MG63 (cell line): ENCODE measurements around the gene CCDC181. TPM values are rescaled to one million over a fixed set of nuclear protein-coding genes. Genes with fewer than 3 reads are reported as not detected.
"Not testable (repeated sequence)": the region's sequence is repeated elsewhere in the genome, so short reads cannot be mapped to it uniquely, and the experiment has no call there.

Experiments
- DNase-seq: peaks from one replicate; pipeline ENCODE4 v3.0.0-alpha.2; 2020
- H3K27me3 ChIP-seq: fragments of 250-450 bp; sonication (Bioruptor Pico); 2 replicates; pipeline ENCODE4 v1.5.1; 2020; ENCODE audit warnings: mild to moderate bottlenecking, moderate library complexity
- H3K36me3 ChIP-seq: fragments of 250-450 bp; sonication (Bioruptor Pico); 2 replicates; pipeline ENCODE4 v1.5.1; 2020; ENCODE audit warnings: mild to moderate bottlenecking, moderate library complexity
- H3K4me3 ChIP-seq: fragments of 250-450 bp; sonication (Bioruptor Pico); 2 replicates; pipeline ENCODE4 v1.5.1; 2020; ENCODE audit warnings: mild to moderate bottlenecking, moderate library complexity
- H3K9me3 ChIP-seq: fragments of 250-450 bp; sonication (Bioruptor Pico); 2 replicates; pipeline ENCODE4 v1.5.1; 2020; ENCODE audit warnings: mild to moderate bottlenecking, moderate library complexity
- total RNA-seq: library from RNA; depleted of rRNA; stranded (reverse); fragments of >200 nt; shearing (Covaris generic); gene quantifications from 2 replicates; pipeline ENCODE4 v1.2.3, GENCODE V29; 2014; ENCODE audit warnings: low replicate concordance

The CCDC181 gene
- total RNA-seq, 1 experiment from 2014 or later, result not detected

GRCh38 chr1:169443923-169444322 lies 16.6 kb upstream of the CCDC181 start:
- no peaks in the 10 kb centered on the region for H3K9me3 ChIP-seq
- DNase-seq, result no peak
- peaks cover 10% of the 10 kb centered on the region for H3K27me3 ChIP-seq
- H3K4me3 ChIP-seq, result no peak overlapping the region
- no peaks in the 10 kb centered on the region for H3K36me3 ChIP-seq

- Histone ChIP-seq H3K4me3 (no peak overlapping the region), H3K36me3 (no peaks in the 10 kb centered on the region), H3K27me3 (peaks cover 43% of the 10 kb centered on the region), H3K9me3 (no peaks in the 10 kb centered on the region)
- no peak for DNase-seq
Observed at GRCh38 chr1:169426174-169426705, 1.0 kb downstream of the CCDC181 start.

GRCh38 chr1:169421309-169421708 lies 6.0 kb downstream of the CCDC181 start:
- Histone ChIP-seq H3K4me3 (no peak overlapping the region), H3K9me3 (no peaks in the 10 kb centered on the region), H3K36me3 (no peaks in the 10 kb centered on the region), H3K27me3 (peaks cover 43% of the 10 kb centered on the region)
- DNase-seq, result no peak

GRCh38 chr1:169414952-169415351 lies 12.3 kb downstream of the CCDC181 start:
- Histone ChIP-seq H3K4me3 (no peak overlapping the region), H3K9me3 (peaks cover 7% of the 10 kb centered on the region; the same call in 1 of the 2 replicates), H3K27me3 (peaks cover 13% of the 10 kb centered on the region), H3K36me3 (no peaks in the 10 kb centered on the region)
- no peak for DNase-seq

DNA sequence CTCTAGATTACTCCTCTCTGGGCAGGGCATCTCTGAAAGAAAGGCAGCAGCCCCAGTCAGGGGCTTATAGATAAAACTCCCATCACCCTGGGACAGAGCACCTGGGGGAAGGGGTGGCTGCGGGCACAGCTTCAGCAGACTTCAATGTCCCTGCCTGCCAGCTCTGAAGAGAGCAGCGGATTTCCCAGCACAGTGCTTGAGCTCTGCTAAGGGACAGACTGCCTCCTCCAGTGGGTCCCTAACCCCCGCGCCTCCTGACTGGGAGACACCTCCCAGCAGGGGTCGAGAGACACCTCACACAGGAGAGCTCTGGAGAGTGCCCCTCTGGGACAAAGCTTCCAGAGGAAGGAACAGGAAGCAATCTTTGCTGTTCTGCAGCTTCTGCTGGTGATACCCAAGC lies 18.9 kb downstream of the CCDC181 start:
- not testable (repeated sequence) for DNase-seq, H3K36me3 ChIP-seq, H3K4me3 ChIP-seq, H3K27me3 ChIP-seq
- peaks cover 18% of the 10 kb centered on the region for H3K9me3 ChIP-seq

GRCh38 chr1:169402578-169402977 lies 24.7 kb downstream of the CCDC181 start:
- not testable (repeated sequence) for DNase-seq, H3K27me3 ChIP-seq, H3K4me3 ChIP-seq, H3K36me3 ChIP-seq
- peaks cover 23% of the 10 kb centered on the region for H3K9me3 ChIP-seq

- Histone ChIP-seq H3K4me3 (no peak overlapping the region), H3K27me3 (no peaks in the 10 kb centered on the region), H3K9me3 (peaks cover 3% of the 10 kb centered on the region; the same call in 1 of the 2 replicates), H3K36me3 (peaks cover 13% of the 10 kb centered on the region)
- DNase-seq, result no peak
Observed at GRCh38 chr1:169395955-169396354, 31.3 kb downstream of the CCDC181 start.

DNA sequence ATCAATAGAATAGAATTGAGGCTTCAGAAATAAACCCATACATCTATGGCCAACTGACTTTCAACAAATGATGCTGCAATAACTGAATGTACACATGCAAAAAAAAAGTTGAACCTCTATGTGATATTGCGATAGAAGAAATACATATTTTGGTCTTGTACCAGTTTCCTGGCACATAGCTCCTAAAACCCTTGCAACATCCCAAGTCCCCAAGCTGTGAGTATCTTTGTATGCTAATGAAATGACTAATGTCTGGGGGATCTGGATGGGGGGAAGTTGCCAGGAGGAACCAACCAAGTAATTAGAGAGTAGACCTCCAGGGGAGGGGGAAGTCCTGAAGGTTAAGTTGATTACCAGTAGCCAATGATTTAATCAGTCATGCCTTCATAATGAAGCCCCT lies 34.9 kb downstream of the CCDC181 start:
- Histone ChIP-seq H3K9me3 (no peaks in the 10 kb centered on the region), H3K4me3 (no peak overlapping the region), H3K36me3 (peaks cover 33% of the 10 kb centered on the region), H3K27me3 (no peaks in the 10 kb centered on the region)
- no peak for DNase-seq

- Histone ChIP-seq H3K36me3 (peaks cover 45% of the 10 kb centered on the region), H3K9me3 (no peaks in the 10 kb centered on the region), H3K27me3 (no peaks in the 10 kb centered on the region), H3K4me3 (no peak overlapping the region)
- no peak for DNase-seq
Observed at GRCh38 chr1:169390303-169390702, 37.0 kb downstream of the CCDC181 start.

GRCh38 chr1:169387399-169387798 lies 39.9 kb downstream of the CCDC181 start:
- Histone ChIP-seq H3K9me3 (no peaks in the 10 kb centered on the region), H3K36me3 (peaks cover 57% of the 10 kb centered on the region), H3K27me3 (no peaks in the 10 kb centered on the region), H3K4me3 (no peak overlapping the region)
- DNase-seq, result no peak

DNA sequence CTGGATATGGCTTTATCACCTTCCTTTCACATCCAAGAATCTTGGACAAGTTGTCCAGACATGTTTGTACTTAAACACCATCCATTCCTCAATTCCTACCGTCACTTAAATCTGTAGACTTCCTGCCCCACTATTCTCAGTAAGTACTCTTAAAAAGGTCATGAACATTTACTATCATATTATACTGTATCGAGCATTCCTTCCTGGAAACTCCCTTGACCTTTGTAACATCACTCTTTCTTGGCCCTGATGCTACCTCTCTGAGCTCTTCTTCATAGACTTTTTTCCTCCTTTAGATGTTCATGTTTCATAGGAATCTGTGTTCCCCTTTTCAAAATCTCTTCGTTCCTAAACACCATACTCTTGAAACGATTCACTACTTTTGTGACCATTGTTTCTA lies 43.8 kb downstream of the CCDC181 start:
- DNase-seq, result no peak

DNA sequence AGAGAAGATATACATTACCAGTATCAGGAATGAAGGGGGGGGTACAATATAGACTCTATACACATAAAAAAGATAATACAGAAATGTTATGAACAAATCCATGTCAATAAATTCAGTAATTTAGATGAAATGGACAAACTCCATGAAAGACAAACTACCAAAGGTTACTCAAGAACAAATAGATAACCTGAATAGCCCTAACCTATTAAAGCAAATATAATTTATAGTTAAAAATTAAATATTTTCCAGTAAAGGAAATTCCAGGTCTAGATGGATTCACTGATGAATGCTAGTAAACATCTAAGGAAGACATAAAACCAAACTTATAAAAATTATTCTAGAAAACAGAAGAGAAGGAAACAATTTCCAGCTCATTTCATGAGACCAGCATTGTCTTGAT lies 46.1 kb downstream of the CCDC181 start:
- H3K4me3 ChIP-seq, result no peak overlapping the region
- no peak for DNase-seq
- H3K9me3 ChIP-seq, result no peaks in the 10 kb centered on the region
- H3K36me3 ChIP-seq, result peaks cover 67% of the 10 kb centered on the region
- H3K27me3 ChIP-seq, result no peaks in the 10 kb centered on the region

More for the DNA sequence above, 43.8 kb downstream of the CCDC181 start:
- Histone ChIP-seq H3K27me3 (no peaks in the 10 kb centered on the region), H3K9me3 (no peaks in the 10 kb centered on the region), H3K36me3 (peaks cover 62% of the 10 kb centered on the region), H3K4me3 (no peak overlapping the region)

DNA sequence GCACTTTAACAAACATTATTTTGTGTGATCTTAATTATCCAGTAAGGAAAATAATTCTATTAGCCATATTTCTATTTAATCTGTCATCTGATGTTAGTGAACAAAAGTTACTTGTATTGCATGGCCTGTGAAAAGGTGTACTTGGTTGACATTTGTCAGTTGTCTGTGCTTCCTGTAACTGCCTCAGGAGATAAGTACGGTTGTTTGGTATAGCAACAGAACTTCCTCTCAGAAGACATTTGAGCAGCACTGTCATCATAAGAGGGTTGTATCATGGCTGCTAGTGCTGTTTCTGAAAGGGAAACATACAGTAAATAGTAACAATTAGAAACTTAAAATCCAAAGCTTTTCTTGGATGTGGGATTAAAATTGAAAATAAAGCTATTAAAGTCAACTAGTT lies 55.9 kb downstream of the CCDC181 start:
- peaks cover 43% of the 10 kb centered on the region for H3K36me3 ChIP-seq

DNA sequence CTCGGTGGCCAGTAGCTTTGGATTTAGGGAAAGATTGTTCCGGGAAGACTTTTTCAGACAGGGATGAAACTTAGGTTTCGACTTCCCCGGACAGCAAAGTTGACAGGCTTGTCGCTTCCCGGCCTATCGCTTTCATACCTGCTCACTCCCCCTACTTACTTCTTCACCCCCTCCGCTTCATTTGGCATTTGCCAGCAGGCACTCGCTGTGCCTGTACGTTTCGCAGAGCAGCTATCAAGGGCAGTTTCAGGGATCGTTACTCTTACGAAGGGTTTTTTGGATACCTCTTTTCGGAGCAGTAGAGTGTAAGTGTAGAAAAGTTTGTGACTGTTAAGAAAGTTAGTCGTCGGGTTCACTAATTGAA lies 58.9 kb downstream of the CCDC181 start:
- Histone ChIP-seq H3K9me3 (peaks cover 15% of the 10 kb centered on the region), H3K36me3 (peaks cover 43% of the 10 kb centered on the region), H3K4me3 (peak overlapping the region; percentile 91), H3K27me3 (no peaks in the 10 kb centered on the region)
- DNase-seq, result peak; percentile 13

More for the DNA sequence above, 55.9 kb downstream of the CCDC181 start:
- H3K4me3 ChIP-seq, result no peak overlapping the region
- H3K9me3 ChIP-seq, result no peaks in the 10 kb centered on the region
- DNase-seq, result no peak
- H3K27me3 ChIP-seq, result no peaks in the 10 kb centered on the region

GRCh38 chr1:169367686-169368405 lies 59.4 kb downstream of the CCDC181 start, which contains the start of the genes BLZF1 and NME7:
Gene BLZF1 (plus strand): TSS chr1:169368195. CDS start chr1:169369523, 1,328 bp downstream.
Gene NME7 (minus strand): TSS chr1:169367797. CDS start chr1:169367710, 87 bp downstream.
- peak within 1 kb of the TSS; percentile 91 for H3K4me3 ChIP-seq
- peaks cover 15% of the 10 kb centered on the region for H3K9me3 ChIP-seq

GRCh38 chr1:169367096-169367685 lies 60.1 kb downstream of the CCDC181 start:
- peaks cover 15% of the 10 kb centered on the region for H3K9me3 ChIP-seq
- peak overlapping the region; percentile 91 for H3K4me3 ChIP-seq
- no peak for DNase-seq
- no peaks in the 10 kb centered on the region for H3K27me3 ChIP-seq
- H3K36me3 ChIP-seq, result peaks cover 32% of the 10 kb centered on the region

More at GRCh38 chr1:169367686-169368405, 59.4 kb downstream of the CCDC181 start, which contains the start of the genes BLZF1 and NME7:
- peak; percentile 98 for DNase-seq
- H3K36me3 ChIP-seq, result peaks cover 37% of the 10 kb centered on the region
- no peaks in the 10 kb centered on the region for H3K27me3 ChIP-seq

GRCh38 chr1:169364948-169365347 lies 62.3 kb downstream of the CCDC181 start:
- Histone ChIP-seq H3K36me3 (peaks cover 10% of the 10 kb centered on the region), H3K4me3 (no peak overlapping the region), H3K9me3 (peaks cover 15% of the 10 kb centered on the region), H3K27me3 (no peaks in the 10 kb centered on the region)
- DNase-seq, result no peak
